Neural crest cell (in vitro differentiated cells): ENCODE results near the gene ARID5A. TPM values are rescaled to one million over a fixed set of nuclear protein-coding genes. Genes with fewer than 3 reads are reported as not detected.
A peak's percentile ranks its signal among the peaks of the same experiment; 100 is the strongest.

Experiments
- DNase-seq: peaks from one replicate; pipeline ENCODE4 v3.0.0; 2021; ENCODE audit warnings: low read depth, mixed read lengths, low spot score
- H3K27ac Mint-ChIP-seq: one replicate; pipeline ENCODE4 v1.8.0; 2021; ENCODE audit warnings: mild to moderate bottlenecking, mixed read lengths; ENCODE audit not compliant: unreplicated experiment
- H3K27me3 Mint-ChIP-seq: 2 replicates; pipeline ENCODE4 v1.8.0; 2021; ENCODE audit warnings: low read depth, mild to moderate bottlenecking, mixed read lengths
- H3K36me3 Mint-ChIP-seq: 2 replicates; pipeline ENCODE4 v1.8.0; 2021; ENCODE audit warnings: low read depth, mild to moderate bottlenecking, mixed read lengths
- H3K4me1 Mint-ChIP-seq: 2 replicates; pipeline ENCODE4 v1.8.0; 2021; ENCODE audit warnings: mixed read lengths
- H3K4me3 Mint-ChIP-seq: one replicate; pipeline ENCODE4 v1.8.0; 2021; ENCODE audit warnings: mild to moderate bottlenecking, mixed read lengths
- H3K9me3 Mint-ChIP-seq: 2 replicates; pipeline ENCODE4 v1.8.0; 2021; ENCODE audit warnings: mixed read lengths
- total RNA-seq: library from RNA; stranded (reverse); gene quantifications from 2 replicates; pipeline ENCODE4 v1.2.1, GENCODE V29; 2021
- TF ChIP-seq, protein P1 (sequence below): fragments of 200-600 bp; sonication (generic); conservative IDR thresholded peaks from 2 replicates; pipeline ENCODE4 v1.5.0; 2021; ENCODE audit warnings: antibody characterized with exemption, mild to moderate bottlenecking

Gene ARID5A
- total RNA-seq, 1 donor from 2014 or later = 12.0 TPM

DNA sequence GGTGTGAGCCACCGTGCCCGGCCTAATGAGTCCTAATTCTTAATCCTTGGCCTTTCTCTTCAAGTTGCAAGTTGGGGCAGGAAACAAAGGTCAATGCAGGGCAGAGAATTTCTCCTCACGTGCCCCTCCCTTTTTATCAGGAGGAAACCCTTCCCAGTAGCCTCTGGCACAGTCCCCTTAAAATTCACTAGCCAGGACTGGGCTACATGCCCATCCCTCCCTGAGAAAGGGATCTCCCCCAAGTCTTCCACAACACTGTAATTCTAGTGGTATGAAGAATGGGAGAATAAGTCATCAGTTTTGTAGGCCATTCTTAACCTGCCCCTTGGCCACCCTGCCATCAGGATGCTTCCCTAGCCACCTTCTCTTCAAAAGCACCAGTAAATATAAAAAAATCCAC, 42.2 kb downstream of the ARID5A start:
- DNase-seq = no peak
- Mint-ChIP-seq H3K27me3 (no peaks in the 10 kb centered on the region), H3K4me3 (no peak overlapping the region), H3K4me1 (no peaks in the 10 kb centered on the region), H3K27ac (no peak overlapping the region), H3K9me3 (no peaks in the 10 kb centered on the region), H3K36me3 (no peaks in the 10 kb centered on the region)
- TF ChIP-seq, protein P1, sequence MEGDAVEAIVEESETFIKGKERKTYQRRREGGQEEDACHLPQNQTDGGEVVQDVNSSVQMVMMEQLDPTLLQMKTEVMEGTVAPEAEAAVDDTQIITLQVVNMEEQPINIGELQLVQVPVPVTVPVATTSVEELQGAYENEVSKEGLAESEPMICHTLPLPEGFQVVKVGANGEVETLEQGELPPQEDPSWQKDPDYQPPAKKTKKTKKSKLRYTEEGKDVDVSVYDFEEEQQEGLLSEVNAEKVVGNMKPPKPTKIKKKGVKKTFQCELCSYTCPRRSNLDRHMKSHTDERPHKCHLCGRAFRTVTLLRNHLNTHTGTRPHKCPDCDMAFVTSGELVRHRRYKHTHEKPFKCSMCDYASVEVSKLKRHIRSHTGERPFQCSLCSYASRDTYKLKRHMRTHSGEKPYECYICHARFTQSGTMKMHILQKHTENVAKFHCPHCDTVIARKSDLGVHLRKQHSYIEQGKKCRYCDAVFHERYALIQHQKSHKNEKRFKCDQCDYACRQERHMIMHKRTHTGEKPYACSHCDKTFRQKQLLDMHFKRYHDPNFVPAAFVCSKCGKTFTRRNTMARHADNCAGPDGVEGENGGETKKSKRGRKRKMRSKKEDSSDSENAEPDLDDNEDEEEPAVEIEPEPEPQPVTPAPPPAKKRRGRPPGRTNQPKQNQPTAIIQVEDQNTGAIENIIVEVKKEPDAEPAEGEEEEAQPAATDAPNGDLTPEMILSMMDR = no peak

GRCh38 chr2:96579422-96579821, 42.9 kb downstream of the ARID5A start:
- Mint-ChIP-seq H3K36me3 (no peaks in the 10 kb centered on the region), H3K4me3 (no peak overlapping the region), H3K9me3 (no peaks in the 10 kb centered on the region)

DNA sequence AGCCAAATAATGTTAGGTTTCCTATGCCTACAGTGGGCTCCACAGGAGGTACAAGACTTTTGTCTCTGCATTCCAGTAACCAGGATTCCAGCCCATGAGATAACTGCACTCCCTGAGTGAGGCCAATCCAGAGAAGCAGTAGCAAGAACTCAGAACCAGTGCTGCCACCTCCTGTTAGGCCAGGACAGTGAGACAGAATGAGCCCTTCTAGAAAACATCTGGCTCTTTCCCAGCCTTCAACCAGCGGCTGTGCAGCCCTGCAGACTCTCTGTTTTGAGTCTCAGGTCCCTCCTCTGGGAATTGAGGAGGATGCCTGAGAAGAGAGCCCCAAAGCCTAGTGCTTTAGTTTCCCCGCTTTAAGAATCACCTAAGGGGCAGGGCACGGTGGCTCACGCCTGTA, 44.2 kb downstream of the ARID5A start:
- TF ChIP-seq, protein P1 = peak; percentile 42

More at GRCh38 chr2:96579422-96579821, 42.9 kb downstream of the ARID5A start:
- Mint-ChIP-seq H3K27ac (no peak overlapping the region), H3K27me3 (no peaks in the 10 kb centered on the region), H3K4me1 (no peaks in the 10 kb centered on the region)
- TF ChIP-seq, protein P1 = no peak
- DNase-seq = no peak

DNA sequence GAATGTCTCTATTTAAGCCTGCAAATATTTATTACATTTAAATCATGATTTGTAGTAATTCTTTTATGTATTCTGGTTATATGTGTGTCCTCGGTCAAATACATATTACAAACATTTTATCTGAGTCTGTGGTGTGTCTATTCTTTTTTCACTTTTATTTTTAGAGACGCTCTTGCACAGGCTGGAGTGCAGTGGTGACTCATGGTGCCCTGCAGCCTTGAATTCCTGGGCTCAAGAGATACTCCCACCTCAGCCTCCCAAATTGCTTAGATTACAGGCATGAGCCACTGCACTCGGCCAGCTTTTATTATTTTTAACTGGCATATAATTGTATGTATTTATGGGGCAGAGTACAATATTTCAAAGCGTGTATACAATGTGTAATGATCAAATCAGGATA, 47.5 kb downstream of the ARID5A start:
- TF ChIP-seq, protein P1 = no peak
- Mint-ChIP-seq H3K4me1 (peaks cover 5% of the 10 kb centered on the region), H3K9me3 (no peaks in the 10 kb centered on the region), H3K36me3 (peaks cover 6% of the 10 kb centered on the region), H3K27me3 (no peaks in the 10 kb centered on the region), H3K27ac (no peak overlapping the region), H3K4me3 (no peak overlapping the region)
- no peak for DNase-seq

More for the DNA sequence above, 44.2 kb downstream of the ARID5A start:
- H3K27ac Mint-ChIP-seq = no peak overlapping the region
- no peaks in the 10 kb centered on the region for H3K36me3 Mint-ChIP-seq
- peak; percentile 10 for DNase-seq
- no peaks in the 10 kb centered on the region for H3K4me1 Mint-ChIP-seq
- no peaks in the 10 kb centered on the region for H3K9me3 Mint-ChIP-seq
- no peaks in the 10 kb centered on the region for H3K27me3 Mint-ChIP-seq
- no peak overlapping the region for H3K4me3 Mint-ChIP-seq

DNA sequence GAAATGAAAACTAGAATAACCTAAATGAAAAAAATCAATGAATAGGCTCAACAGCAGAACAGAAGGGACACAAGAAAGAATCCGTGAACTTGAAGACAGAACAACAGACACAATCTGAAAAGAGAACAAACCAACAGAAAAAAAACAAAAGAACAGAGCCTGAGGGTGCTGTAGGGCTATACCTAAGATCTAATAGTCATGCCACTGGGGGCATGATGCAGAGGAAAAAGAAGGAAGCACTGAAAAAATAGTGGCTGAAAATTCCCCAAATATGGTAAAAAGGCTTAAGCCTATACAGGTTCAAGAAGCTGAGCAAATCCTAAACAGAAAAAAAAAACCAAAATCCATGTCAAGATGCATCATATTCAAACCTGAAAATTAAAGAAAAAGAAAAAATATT, 51.3 kb downstream of the ARID5A start:
- H3K4me1 Mint-ChIP-seq = peaks cover 12% of the 10 kb centered on the region
- TF ChIP-seq, protein P1 = no peak
- DNase-seq = no peak
- no peaks in the 10 kb centered on the region for H3K27me3 Mint-ChIP-seq
- H3K36me3 Mint-ChIP-seq = peaks cover 25% of the 10 kb centered on the region
- H3K27ac Mint-ChIP-seq = no peak overlapping the region
- H3K4me3 Mint-ChIP-seq = no peak overlapping the region
- H3K9me3 Mint-ChIP-seq = no peaks in the 10 kb centered on the region

DNA sequence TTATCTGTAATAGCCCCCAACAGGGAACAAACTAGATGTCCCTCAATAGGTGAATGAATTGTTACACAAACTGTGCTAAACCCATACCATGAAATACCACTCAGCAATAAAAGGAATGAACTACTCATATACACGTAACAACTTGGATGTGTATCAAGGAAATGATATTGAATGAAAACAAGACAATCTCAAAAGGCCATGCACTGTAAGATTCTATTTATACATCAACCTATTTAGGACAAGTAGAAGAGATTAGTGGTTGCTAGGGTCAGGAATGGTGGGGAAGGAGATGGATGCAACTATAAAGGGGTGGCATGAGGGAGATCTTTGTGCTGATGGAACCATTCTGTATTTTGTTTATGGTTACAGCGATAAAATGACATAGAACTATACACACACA, 54.5 kb downstream of the ARID5A start:
- no peaks in the 10 kb centered on the region for H3K27me3 Mint-ChIP-seq
- no peak overlapping the region for H3K27ac Mint-ChIP-seq
- H3K36me3 Mint-ChIP-seq = peaks cover 46% of the 10 kb centered on the region
- H3K4me3 Mint-ChIP-seq = no peak overlapping the region
- TF ChIP-seq, protein P1 = no peak
- no peaks in the 10 kb centered on the region for H3K9me3 Mint-ChIP-seq
- no peak for DNase-seq
- peaks cover 12% of the 10 kb centered on the region for H3K4me1 Mint-ChIP-seq
